Measurements from ENCODE around the gene ENSA. TPM values are rescaled to one million over a fixed set of nuclear protein-coding genes. Genes with fewer than 3 reads are reported as not detected.

Gene ENSA
- total and polyA plus RNA-seq, 3 donors from 2014 or later = 76.5 to 104 (median 84.5) TPM

- no peaks in the 10 kb centered on the region for H3K36me3 ChIP-seq (ENCODE audit: low read depth, missing control alignments)
- H3K4me1 ChIP-seq = peaks cover 38% of the 10 kb centered on the region
- no peak for DNase-seq
- H3K9me3 ChIP-seq = no peaks in the 10 kb centered on the region
- intact Hi-C loops (cut with DNase I; ENCODE audit: low total_unique reads) = no loop called here
- peak overlapping the region; percentile 100 for H3K27ac ChIP-seq
- H3K27me3 ChIP-seq = no peaks in the 10 kb centered on the region
- WGBS, 2 donors = 7 to 20% methylated on average over 2 of the region's 2 CpGs
- TF ChIP-seq POLR2A (IDR thresholded peaks at IDR 0.05) = no peak
- no peak for TF ChIP-seq CTCF (IDR thresholded peaks at IDR 0.05)
- peak overlapping the region; percentile 92 to 100 for H3K4me3 ChIP-seq
Observed at GRCh38 chr1:150576794-150577556, 52.4 kb downstream of the ENSA start.

GRCh38 chr1:150576367-150576711 is 53.1 kb downstream of the ENSA start:
- H3K27ac ChIP-seq = peak overlapping the region; percentile 100
- H3K4me3 ChIP-seq = peak overlapping the region; percentile 92 to 100
- intact Hi-C loops (cut with DNase I; ENCODE audit: low total_unique reads) = no loop called here
- no peak for DNase-seq
- H3K27me3 ChIP-seq = no peaks in the 10 kb centered on the region
- WGBS, 2 donors = 24 to 25% methylated on average over 4 of the region's 4 CpGs
- no peaks in the 10 kb centered on the region for H3K36me3 ChIP-seq (ENCODE audit: low read depth, missing control alignments)
- H3K4me1 ChIP-seq = peaks cover 38% of the 10 kb centered on the region
- TF ChIP-seq CTCF (IDR thresholded peaks at IDR 0.05) = no peak
- no peak for TF ChIP-seq POLR2A (IDR thresholded peaks at IDR 0.05)
- no peaks in the 10 kb centered on the region for H3K9me3 ChIP-seq

- no peaks in the 10 kb centered on the region for H3K36me3 ChIP-seq (ENCODE audit: low read depth, missing control alignments)
- peaks cover 38% of the 10 kb centered on the region for H3K4me1 ChIP-seq
- no peak for DNase-seq
- peak overlapping the region; percentile 92 to 100 for H3K4me3 ChIP-seq
- peak overlapping the region; percentile 100 for H3K27ac ChIP-seq
- no peaks in the 10 kb centered on the region for H3K27me3 ChIP-seq
- WGBS, 2 donors = 17 to 22% methylated on average over 1 of the region's 1 CpG
- intact Hi-C loops (cut with DNase I; ENCODE audit: low total_unique reads) = no loop called here
- no peak for TF ChIP-seq POLR2A (IDR thresholded peaks at IDR 0.05)
- TF ChIP-seq CTCF (IDR thresholded peaks at IDR 0.05) = no peak
- no peaks in the 10 kb centered on the region for H3K9me3 ChIP-seq
Observed at GRCh38 chr1:150575518-150576366, 53.7 kb downstream of the ENSA start.

DNA sequence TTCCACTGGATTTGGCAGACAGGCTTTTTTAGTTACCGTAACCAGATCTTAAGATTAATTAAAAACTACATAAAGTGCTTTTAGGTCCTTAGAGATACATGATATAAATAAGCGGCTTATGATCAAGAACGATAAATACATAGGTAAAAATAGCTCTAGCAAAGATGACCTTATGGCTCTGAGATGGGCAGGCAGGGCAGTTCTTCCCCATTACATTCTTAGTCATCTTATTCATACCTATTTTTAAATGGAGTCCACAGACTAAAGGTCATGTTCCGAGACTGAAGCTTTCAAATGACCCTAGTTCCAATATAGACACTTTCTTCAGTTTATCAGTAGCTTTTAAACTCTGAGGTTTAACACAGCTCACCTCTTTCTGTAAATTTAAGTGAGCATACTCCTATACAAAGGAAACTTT is 54.3 kb downstream of the ENSA start:
- Histone ChIP-seq H3K4me1 (peaks cover 37% of the 10 kb centered on the region), H3K9me3 (no peaks in the 10 kb centered on the region), H3K4me3 (no peak overlapping the region), H3K36me3 (ENCODE audit: low read depth, missing control alignments) (no peaks in the 10 kb centered on the region), H3K27me3 (no peaks in the 10 kb centered on the region), H3K27ac (peak overlapping the region; percentile 100)
- 44% methylated on average over 4 of the region's 4 CpGs for WGBS, 2 donors
- TF ChIP-seq POLR2A (IDR thresholded peaks at IDR 0.05) (no peak), CTCF (IDR thresholded peaks at IDR 0.05) (no peak)
- intact Hi-C loops (cut with DNase I; ENCODE audit: low total_unique reads) = no loop called here
- no peak for DNase-seq

All from testis (tissue), 3 donors.